Stimulated activated CD8-positive, alpha-beta memory T cell treated with anti-CD3 and anti-CD28 coated beads, Interleukin-2, amount 100 ng/mL, for 48 hours (primary cell): ENCODE measurements around the gene CD151.
A peak's percentile ranks its signal among the peaks of the same experiment; 100 is the strongest.

Experiments
- DNase-seq, 2 donors: peaks; one replicate each; pipeline ENCODE4 v3.0.0-alpha.2; 2020; ENCODE audit warnings: low read depth in 2 of 2

Gene CD151

DNA sequence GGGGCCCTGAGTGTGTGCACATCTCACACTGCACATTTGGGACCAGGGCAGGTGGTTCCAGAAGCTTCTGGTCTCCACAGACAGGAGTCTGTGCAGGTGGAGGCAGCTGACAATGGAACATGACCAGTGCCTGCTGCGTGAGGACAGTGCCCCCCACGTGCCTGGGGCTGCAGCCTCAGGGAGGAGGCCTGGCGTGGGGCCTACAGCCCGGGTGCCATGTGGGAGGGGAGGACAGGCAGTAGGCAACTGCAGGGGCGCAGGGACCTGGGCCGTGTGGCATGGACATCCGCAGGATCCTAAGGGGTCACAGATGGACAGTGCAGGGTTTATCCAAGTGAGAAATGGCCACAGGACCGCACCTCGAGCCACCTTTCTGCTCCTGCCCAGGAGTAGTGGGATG lies 38.7 kb downstream of the CD151 start:
- DNase-seq, result no peak

DNA sequence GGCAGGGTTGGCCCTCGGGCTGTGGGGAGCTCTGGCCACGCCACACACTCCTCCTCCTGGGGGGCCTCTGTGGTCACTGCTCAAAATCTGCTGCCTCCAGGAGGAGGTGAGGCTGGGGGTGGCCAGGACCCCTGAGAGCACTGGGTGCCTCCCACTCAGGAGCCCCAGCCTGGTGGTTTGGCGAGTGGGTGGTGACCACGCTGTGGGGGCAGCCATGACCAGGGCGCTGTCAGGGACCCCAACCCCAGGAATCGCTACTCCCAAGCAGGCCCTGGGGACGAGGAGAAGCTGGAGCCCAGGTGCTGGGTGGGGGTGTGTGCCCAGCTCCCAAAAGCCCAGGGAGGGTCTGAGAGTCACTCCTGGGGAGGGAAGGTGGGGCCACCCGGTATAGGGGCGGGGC lies 40.0 kb downstream of the CD151 start:
- DNase-seq, result no peak

DNA sequence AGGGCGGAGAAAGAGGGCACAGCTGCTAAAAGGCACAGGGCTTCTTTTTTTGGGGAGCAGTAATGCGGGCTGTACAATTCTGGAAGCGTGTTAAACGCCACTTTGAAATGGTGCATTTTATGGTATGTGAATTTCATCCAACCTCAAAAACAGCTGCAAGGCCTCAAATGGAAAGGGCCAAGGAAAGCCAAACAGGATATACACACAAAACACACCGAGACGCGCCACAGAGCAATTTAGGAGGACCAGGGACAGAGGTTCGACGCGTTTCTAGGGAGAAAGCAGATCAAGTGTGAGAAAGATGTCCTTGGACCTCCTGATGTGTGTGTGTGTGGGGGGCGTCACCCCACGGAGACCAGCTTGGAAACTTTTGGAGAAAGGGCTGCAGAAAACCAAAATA lies 41.0 kb downstream of the CD151 start:
- DNase-seq, result no peak

DNA sequence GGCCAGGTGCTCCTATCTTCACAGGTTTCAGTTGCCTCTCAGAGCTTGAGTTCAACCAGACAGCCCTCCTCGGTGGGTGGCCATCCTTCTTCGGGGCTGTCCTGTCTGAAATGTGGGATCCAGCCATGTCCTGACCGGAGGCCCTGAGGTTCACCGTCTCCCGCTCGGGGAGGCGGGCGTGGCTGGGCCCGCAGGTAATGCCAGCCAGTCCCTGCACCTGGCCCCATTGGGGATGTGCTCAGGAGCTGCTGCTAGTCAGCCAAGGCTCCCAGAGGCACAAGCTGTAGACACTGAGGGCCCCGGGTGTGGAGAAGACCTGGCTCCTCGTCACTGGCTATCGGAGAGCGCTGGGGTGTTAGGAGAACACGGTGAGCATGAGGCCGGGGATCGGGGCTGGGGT lies 42.5 kb downstream of the CD151 start:
- no peak for DNase-seq

DNA sequence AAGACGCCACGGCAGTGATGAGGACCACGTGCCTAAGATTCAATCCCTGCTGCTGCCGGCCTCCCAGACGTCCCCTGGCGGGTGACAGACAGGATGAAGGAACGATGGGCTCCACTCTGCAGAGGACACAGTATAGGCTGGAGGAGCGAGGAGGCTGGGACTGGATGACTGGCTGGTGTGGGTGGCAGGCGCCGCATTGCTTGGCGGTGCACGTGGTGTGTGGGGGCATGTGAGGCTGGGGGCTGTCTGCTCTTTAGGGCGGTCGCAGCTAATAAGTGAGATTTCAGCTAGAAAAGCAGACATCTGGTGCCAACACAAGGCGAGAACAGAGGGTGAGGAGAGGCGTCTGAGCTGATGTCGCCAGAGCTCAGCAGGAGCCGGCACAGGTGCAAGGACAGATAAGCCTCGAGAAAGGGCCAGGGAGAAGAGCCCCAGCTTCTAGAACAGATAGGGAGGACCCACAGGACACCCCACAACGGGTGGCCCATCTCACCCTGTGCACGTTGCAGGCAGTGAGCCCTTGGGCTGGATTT lies 43.1 kb downstream of the CD151 start:
- no peak for DNase-seq

DNA sequence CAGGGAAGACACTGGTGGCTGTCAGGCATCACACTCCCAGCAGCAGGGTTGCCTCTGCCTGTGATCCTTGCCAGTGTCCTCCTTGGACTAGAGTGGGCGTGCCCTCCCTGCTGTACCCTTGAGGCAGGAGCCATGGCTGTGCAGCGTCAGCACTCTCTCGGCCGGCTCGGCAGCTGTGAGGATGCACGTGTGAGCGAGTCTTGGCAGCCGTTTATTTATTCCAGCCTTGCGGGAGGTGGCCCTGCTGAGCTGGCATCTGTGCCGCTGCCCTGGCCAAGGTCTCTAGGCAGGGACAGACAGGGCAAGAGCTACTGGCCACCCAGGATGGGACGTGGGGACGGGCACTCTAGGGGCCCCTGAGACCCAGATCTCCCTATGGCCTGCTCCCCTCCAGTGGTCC lies 43.8 kb downstream of the CD151 start:
- no peak for DNase-seq

- peak; percentile 12 to 16 for DNase-seq
These were observed 44.8 kb downstream of the CD151 start for GRCh38 chr11:877565-877964.

DNA sequence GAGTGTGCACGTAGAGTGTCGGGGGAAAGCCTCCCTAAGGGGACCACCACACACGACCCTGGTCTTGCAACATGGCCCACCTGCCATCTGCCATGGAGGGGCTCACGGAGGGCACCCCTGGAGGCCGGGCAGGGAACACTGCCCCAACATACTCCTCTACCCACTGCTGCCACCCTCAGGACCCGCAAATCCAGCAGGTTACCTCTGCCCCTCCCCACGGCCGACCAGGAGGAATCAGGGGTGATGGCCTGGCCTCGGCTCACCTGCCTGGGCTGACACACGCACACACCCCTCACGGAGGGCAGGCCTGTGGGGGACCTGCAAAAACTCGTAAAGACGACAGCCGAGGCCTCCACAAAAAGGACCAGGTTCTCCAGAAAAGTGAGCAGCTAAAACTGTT lies 47.7 kb downstream of the CD151 start:
- DNase-seq, result no peak

GRCh38 chr11:882596-882995 lies 49.8 kb downstream of the CD151 start:
- no peak for DNase-seq

DNA sequence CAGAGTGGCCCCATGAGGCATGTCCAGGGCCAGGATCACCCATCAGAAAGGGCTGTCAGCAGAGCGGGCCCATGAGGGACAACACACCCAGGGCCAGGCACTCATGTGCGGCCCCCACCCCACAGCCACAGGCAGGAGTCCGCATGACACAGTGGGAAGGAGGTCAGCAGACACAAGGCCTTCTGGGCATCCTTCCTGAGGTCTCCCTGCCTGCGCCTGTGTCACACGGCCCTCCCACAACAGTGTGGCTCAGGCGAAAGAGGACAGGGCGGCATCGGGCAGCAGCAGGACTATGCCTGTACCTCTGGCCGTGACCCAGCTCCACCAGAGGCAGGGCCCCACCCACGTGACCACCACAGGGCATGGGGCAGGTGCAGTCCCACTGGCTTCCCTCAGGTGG lies 50.8 kb downstream of the CD151 start:
- DNase-seq, result no peak

DNA sequence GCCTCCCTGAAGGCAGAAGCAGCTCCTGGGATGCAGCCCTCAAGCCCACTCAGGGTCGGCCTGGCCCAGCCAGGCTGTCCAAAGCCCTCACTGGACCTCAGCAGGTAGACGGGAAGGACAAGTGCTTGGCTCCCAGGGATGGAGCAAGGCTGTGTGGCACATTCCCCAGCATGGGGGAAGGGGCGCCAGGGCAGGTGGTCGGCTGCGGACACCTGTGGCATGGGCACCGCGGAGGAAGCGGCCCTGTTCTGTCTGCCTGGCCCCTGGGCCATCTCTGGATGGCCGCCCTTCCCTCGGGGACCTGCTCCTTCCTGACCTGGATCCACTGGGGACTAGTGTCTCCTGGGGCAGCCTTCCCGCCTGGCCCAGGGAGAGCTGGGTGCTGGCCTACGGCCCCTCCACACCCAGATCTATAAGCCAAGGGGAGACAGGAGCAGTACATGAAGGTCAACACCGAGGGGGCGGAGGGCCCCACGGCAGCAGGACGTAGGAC lies 51.9 kb downstream of the CD151 start:
- DNase-seq, result no peak

DNA sequence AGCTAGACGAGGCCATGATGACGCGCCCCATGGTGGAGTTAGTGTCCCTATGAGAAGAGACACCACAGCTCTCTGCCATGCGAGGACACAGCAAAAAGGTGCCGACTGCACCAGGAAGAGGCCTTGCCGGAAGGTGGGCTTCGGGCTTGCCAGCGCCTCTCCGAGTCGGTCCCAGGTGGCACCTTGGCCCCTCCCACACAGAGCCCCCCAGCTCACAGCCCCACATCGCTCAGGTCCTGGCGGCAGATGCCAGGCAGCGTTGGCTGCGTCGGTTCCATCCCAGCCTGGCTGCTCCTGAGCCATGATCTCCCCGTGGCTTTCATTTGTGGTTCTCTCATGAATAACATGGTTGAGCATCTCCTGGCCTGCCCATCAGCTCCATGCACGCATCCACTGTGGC lies 53.8 kb downstream of the CD151 start:
- no peak for DNase-seq

- DNase-seq, result no peak
These were observed 54.8 kb downstream of the CD151 start for GRCh38 chr11:887589-887988.
